Stimulated activated CD8-positive, alpha-beta memory T cell treated with anti-CD3 and anti-CD28 coated beads, Interleukin-12 subunit alpha, Interleukin-12 subunit beta, amount 100 ng/mL, for 4 hours (primary cell): ENCODE measurements around the gene FBXL4.

Experiments used
- DNase-seq: peaks from one replicate; pipeline ENCODE4 v3.0.0-alpha.2; 2020; ENCODE audit warnings: low read depth

FBXL4 gene

GRCh38 chr6:98877250-98877649, 70.5 kb downstream of the FBXL4 start:
- no peak for DNase-seq

- DNase-seq: no peak
Measured at GRCh38 chr6:98875375-98875774, 72.4 kb downstream of the FBXL4 start.

- no peak for DNase-seq
Measured at GRCh38 chr6:98871821-98872220, 75.9 kb downstream of the FBXL4 start.

- no peak for DNase-seq
Measured at GRCh38 chr6:98871057-98871456, 76.7 kb downstream of the FBXL4 start.

GRCh38 chr6:98864497-98864896, 83.2 kb downstream of the FBXL4 start:
- no peak for DNase-seq

GRCh38 chr6:98848539-98849242, 99.1 kb downstream of the FBXL4 start:
- DNase-seq: no peak

GRCh38 chr6:98847779-98848538, 99.8 kb downstream of the FBXL4 start:
- no peak for DNase-seq

- DNase-seq: no peak
Measured at GRCh38 chr6:98847416-98847778, 100.3 kb downstream of the FBXL4 start.

- no peak for DNase-seq
Measured at GRCh38 chr6:98846021-98846380, 101.7 kb downstream of the FBXL4 start.

- DNase-seq: no peak
Measured at GRCh38 chr6:98845211-98846020, 102.3 kb downstream of the FBXL4 start.

- DNase-seq: no peak
Measured at GRCh38 chr6:98844244-98845210, 103.2 kb downstream of the FBXL4 start.

GRCh38 chr6:98843271-98844243, 104.2 kb downstream of the FBXL4 start:
- DNase-seq: no peak

- DNase-seq: no peak
Measured at GRCh38 chr6:98842342-98843180, 105.2 kb downstream of the FBXL4 start.

- no peak for DNase-seq
Measured at GRCh38 chr6:98841621-98842341, 106.0 kb downstream of the FBXL4 start.

GRCh38 chr6:98840996-98841513, 106.7 kb downstream of the FBXL4 start:
- no peak for DNase-seq

GRCh38 chr6:98840385-98840784, 107.4 kb downstream of the FBXL4 start:
- no peak for DNase-seq

- no peak for DNase-seq
Measured at GRCh38 chr6:98839781-98840361, 107.9 kb downstream of the FBXL4 start.

- DNase-seq: no peak
Measured at GRCh38 chr6:98838975-98839374, 108.8 kb downstream of the FBXL4 start.
